GM12878 (cell line): ENCODE measurements around the gene AGAP1. TPM values are rescaled to one million over a fixed set of nuclear protein-coding genes. Genes with fewer than 3 reads are reported as not detected.

Experiments
- ATAC-seq: fragments of 200-7000 bp; cut with Tn5 transposase; 3 replicates; pipeline ENCODE4 v1.9.1; 2020; ENCODE audit warnings: mild to moderate bottlenecking, moderate library complexity
- BruUV-seq: library from RNA; stranded (reverse); fragments of 400-500 nt; replicated peaks from 2 replicates; lab custom pipeline; 2021; lab: Mats Ljungman, UMichigan
- CTCF ChIA-PET: fragments of 300-600 bp; sonication (Branson Sonifier 250); formaldehyde crosslinking; extraction: SDS; loops from one replicate; lab custom pipeline; 2021; ENCODE audit warnings: inconsistent platforms; lab: Yijun Ruan, JAX
- POLR2A ChIA-PET: fragments of 350-600 bp; formaldehyde crosslinking; extraction: SDS; loops from one replicate; lab custom pipeline; 2021; ENCODE audit warnings: inconsistent platforms; lab: Charles Lee
- RAD21 ChIA-PET: fragments of 300-600 bp; sonication (Branson Sonifier 250); formaldehyde crosslinking; loops from one replicate; lab custom pipeline; 2023; ENCODE audit warnings: antibody characterized with exemption; ENCODE audit not compliant: unreplicated experiment; lab: Charles Lee
- SMC1A ChIA-PET: fragments of 300-600 bp; sonication (Branson Sonifier 250); formaldehyde crosslinking; loops from one replicate; lab custom pipeline; 2023; ENCODE audit not compliant: unreplicated experiment, uncharacterized antibody; lab: Charles Lee
- DNase-seq: peaks from one replicate; pipeline ENCODE4 v3.0.0-alpha.2; 2011; ENCODE audit warnings: low read depth, low spot score
- FAIRE-seq: peaks from 3 replicates; lab custom pipeline; 2011; peaks lifted over from hg19 to GRCh38; lab: Jason Lieb, UNC
- H2AFZ ChIP-seq: 2 replicates; pipeline ENCODE4 v1.6.0; 2011; ENCODE audit warnings: low read depth, low read length, control low read depth; ENCODE audit not compliant: control insufficient read depth
- H3K27ac ChIP-seq: 2 replicates; pipeline ENCODE4 v1.5.1; 2011; ENCODE audit warnings: control low read depth; ENCODE audit not compliant: control insufficient read depth, insufficient read depth
- H3K27me3 ChIP-seq, 2 experiments: replicated peaks in 1 of 2; 2 replicates each; pipeline versions ENCODE4 v1.6.0 to v1.6.1; 2011; ENCODE audit warnings: low read length in 1 of 2; ENCODE audit not compliant: control insufficient read depth in 2 of 2, insufficient read depth in 2 of 2
- H3K36me3 ChIP-seq, 2 experiments: 2 replicates each; pipeline ENCODE4 v1.5.1; 2011; ENCODE audit warnings: low read length in 1 of 2; ENCODE audit not compliant: control insufficient read depth in 2 of 2, insufficient read depth in 2 of 2
- H3K4me1 ChIP-seq: 2 replicates; pipeline ENCODE4 v1.6.1; 2011; ENCODE audit warnings: mild to moderate bottlenecking, low read length, moderate library complexity, mixed read lengths; ENCODE audit not compliant: control insufficient read depth, insufficient read depth
- H3K4me2 ChIP-seq: 2 replicates; pipeline ENCODE4 v1.6.0; 2011; ENCODE audit warnings: control low read depth; ENCODE audit not compliant: control insufficient read depth, insufficient read depth
- H3K4me3 ChIP-seq: fragments of 200-600 bp; sonication (generic); 2 replicates; pipeline ENCODE4 v1.5.1; 2016
- H3K79me2 ChIP-seq: 2 replicates; pipeline ENCODE4 v1.6.0; 2011; ENCODE audit warnings: low read length; ENCODE audit not compliant: control insufficient read depth, insufficient read depth
- H3K9ac ChIP-seq: 2 replicates; pipeline ENCODE4 v1.8.0; 2011; ENCODE audit warnings: low read length, control low read depth, mixed read lengths; ENCODE audit not compliant: control insufficient read depth, insufficient read depth
- H3K9me3 ChIP-seq: replicated peaks from 3 replicates; pipeline ENCODE4 v1.5.1; 2011; ENCODE audit warnings: mild to moderate bottlenecking, low read length; ENCODE audit not compliant: control insufficient read depth, insufficient read depth
- H4K20me1 ChIP-seq: 2 replicates; pipeline ENCODE4 v1.6.0; 2011; ENCODE audit not compliant: control insufficient read depth, insufficient read depth
- RAD51 ChIP-seq: fragments of 450-650 bp; IDR thresholded peaks from 2 replicates; pipeline ENCODE4 v1.6.1; 2016; ENCODE audit warnings: moderate library complexity, mild to moderate bottlenecking, inconsistent platforms
- ZBTB40 ChIP-seq: fragments of 450-650 bp; IDR thresholded peaks from 2 replicates; pipeline ENCODE4 v1.6.1; 2016; ENCODE audit warnings: mild to moderate bottlenecking, moderate library complexity, borderline replicate concordance
- ZSCAN29 ChIP-seq: fragments of 450-650 bp; IDR thresholded peaks from 2 replicates; pipeline ENCODE4 v1.6.1; 2017; ENCODE audit warnings: mild to moderate bottlenecking, moderate library complexity
- WGBS: methylation state at CpG from one replicate; pipeline ENCODE4 v1.1.6; 2016; ENCODE audit warnings: low lambda C conversion rate; ENCODE audit not compliant: insufficient replicate concordance, insufficient coverage; ENCODE audit errors: missing lambda C conversion rate; 5-methylcytosine and 5-hydroxymethylcytosine counted together
- in situ Hi-C: fragments of 300-500 bp; cut with MboI; formaldehyde crosslinking; loops from 9 replicates; pipeline ENCODE4 v1.14.3; 2018; ENCODE audit warnings: mixed read lengths
- intact Hi-C: fragments of 100-400 bp; cut with micrococcal nuclease; formaldehyde crosslinking; loops from one replicate; pipeline ENCODE4 v1.14.2; 2022; ENCODE audit not compliant: unreplicated experiment
- polyA plus RNA-seq, 11 experiments: library from polyadenylated mRNA; depleted of rRNA in 4 of 11; unstranded in 6 of 11; stranded (reverse) in 5 of 11; fragments of >200 nt; fragmentation: Nextera tagmentation in 4 of 11; fragmentation: Illumina TruSeq in 1 of 11; extraction: Ambion mirVana in 4 of 11; extraction: Trizol in 1 of 11; gene quantifications; 1 replicate in 1 of 11; 2 replicates in 10 of 11; pipeline versions ENCODE4 v1.2.1 to v1.2.3, GENCODE V29; 2011 to 2016; ENCODE audit warnings: inconsistent platforms in 2 of 11, missing spikeins in 2 of 11, low read depth in 1 of 11
- total RNA-seq, 4 experiments: library from RNA; depleted of rRNA in 3 of 4; stranded (reverse); fragments of >200 nt in 3 of 4; fragmentation: Illumina TruSeq in 1 of 4; extraction: Trizol in 1 of 4; gene quantifications; 2 replicates each; pipeline versions ENCODE4 v1.2.1 to v1.2.3, GENCODE V29; 2013 to 2021

AGAP1 gene
- total and polyA plus RNA-seq, 10 of the 15 experiments (the other 5 are each of a cell fraction or from before 2014, with no cell fraction given) = 0.05 to 0.15 (median 0.06) TPM; not detected in 7

- no peak for TF ChIP-seq ZBTB40
Observed at GRCh38 chr2:235453605-235454151, 40.2 kb upstream of the AGAP1 start (continued).

GRCh38 chr2:235458839-235459273, 35.0 kb upstream of the AGAP1 start:
- WGBS = 43% methylated on average over 7 of the region's 7 CpGs
- ChIA-PET SMC1A (no interaction called here), RAD21 (no interaction called here), CTCF (interaction anchor here (0.5 kb wide), 1 partner anchor 1401 kb away, joined by 3 read pairs; no protein-coding TSS in a partner anchor), POLR2A (interaction anchor here (0.5 kb wide), 1 partner anchor 87 kb away, joined by 3 read pairs; no protein-coding TSS in a partner anchor)
- H4K20me1 ChIP-seq = no peaks in the 10 kb centered on the region
- in situ Hi-C loops (no loop called here), intact Hi-C loops (no loop called here)
- no peaks in the 10 kb centered on the region for H3K79me2 ChIP-seq
- no peak overlapping the region for H3K27ac ChIP-seq
- no peaks in the 10 kb centered on the region for H3K4me1 ChIP-seq
- no peaks in the 10 kb centered on the region for H3K36me3 ChIP-seq
- no peak overlapping the region for H3K9ac ChIP-seq
- FAIRE-seq (no peak), DNase-seq (no peak), ATAC-seq (no peak)
- BruUV-seq = no TSS peak
- H2AFZ ChIP-seq = no peak overlapping the region
- no peaks in the 10 kb centered on the region for H3K9me3 ChIP-seq
- H3K4me2 ChIP-seq = no peak overlapping the region
- H3K4me3 ChIP-seq = no peak overlapping the region
- no peak for TF ChIP-seq ZSCAN29
- no peak for TF ChIP-seq RAD51
- H3K27me3 ChIP-seq = no peaks in the 10 kb centered on the region
